GM23248 (cell line): Measurements from ENCODE around the gene TMED10.

Source experiments
- EZH2 ChIP-seq: fragments of 200-600 bp; sonication (generic); IDR thresholded peaks from 2 replicates; pipeline ENCODE4 v1.6.1; 2018; ENCODE audit warnings: antibody characterized with exemption, mild to moderate bottlenecking; ENCODE audit not compliant: insufficient read depth, poor library complexity, severe bottlenecking
- EZH2phosphoT487 ChIP-seq: fragments of 200-600 bp; sonication (generic); IDR thresholded peaks from 2 replicates; pipeline ENCODE4 v1.6.1; 2018; ENCODE audit warnings: antibody characterized with exemption, moderate library complexity, mild to moderate bottlenecking, low read depth; ENCODE audit not compliant: insufficient read depth

- no peak for TF ChIP-seq EZH2
- TF ChIP-seq EZH2phosphoT487, result no peak
Measured at GRCh38 chr14:75214558-75214957, 38.1 kb upstream of the TMED10 start.
